ENCODE measurements around the gene GPR162.

The GPR162 gene

GRCh38 chr12:6834873-6835272, 13.3 kb downstream of the GPR162 start:
- no peak for DNase-seq (ENCODE audit: low spot score in 2 of 2)
- no peak for ATAC-seq
- no peaks in the 10 kb centered on the region for H3K36me3 Mint-ChIP-seq
- H3K9me3 Mint-ChIP-seq = no peaks in the 10 kb centered on the region
- peaks cover 18% of the 10 kb centered on the region for H3K4me1 Mint-ChIP-seq
- H3K4me3 Mint-ChIP-seq = no peak overlapping the region
- H3K27ac Mint-ChIP-seq = no peak overlapping the region

- DNase-seq (ENCODE audit: low spot score in 2 of 2) (no peak), ATAC-seq (no peak)
- Mint-ChIP-seq H3K27ac (no peak overlapping the region), H3K4me1 (peaks cover 18% of the 10 kb centered on the region), H3K9me3 (no peaks in the 10 kb centered on the region), H3K4me3 (no peak overlapping the region), H3K36me3 (no peaks in the 10 kb centered on the region)
These were observed 15.2 kb downstream of the GPR162 start for GRCh38 chr12:6836851-6837250.

GRCh38 chr12:6837370-6838060, 15.9 kb downstream of the GPR162 start:
- ATAC-seq (no peak), DNase-seq (ENCODE audit: low spot score in 2 of 2) (no peak)
- H3K4me3 Mint-ChIP-seq = no peak overlapping the region
- H3K36me3 Mint-ChIP-seq = no peaks in the 10 kb centered on the region
- no peaks in the 10 kb centered on the region for H3K9me3 Mint-ChIP-seq
- no peak overlapping the region for H3K27ac Mint-ChIP-seq
- peaks cover 18% of the 10 kb centered on the region for H3K4me1 Mint-ChIP-seq

- Mint-ChIP-seq H3K9me3 (no peaks in the 10 kb centered on the region), H3K4me3 (no peak overlapping the region), H3K36me3 (no peaks in the 10 kb centered on the region), H3K27ac (no peak overlapping the region), H3K4me1 (peaks cover 18% of the 10 kb centered on the region)
- ATAC-seq = no peak
- no peak for DNase-seq (ENCODE audit: low spot score in 2 of 2)
These were observed 17.2 kb downstream of the GPR162 start for GRCh38 chr12:6838854-6839253.

- ATAC-seq (no peak), DNase-seq (ENCODE audit: low spot score in 2 of 2) (no peak)
- H3K27ac Mint-ChIP-seq = no peak overlapping the region
- H3K4me3 Mint-ChIP-seq = no peak overlapping the region
- no peaks in the 10 kb centered on the region for H3K9me3 Mint-ChIP-seq
- no peaks in the 10 kb centered on the region for H3K36me3 Mint-ChIP-seq
- peaks cover 11% of the 10 kb centered on the region for H3K4me1 Mint-ChIP-seq
These were observed 18.0 kb downstream of the GPR162 start for GRCh38 chr12:6839482-6840201.

- DNase-seq (ENCODE audit: low spot score in 2 of 2) = no peak
- Mint-ChIP-seq H3K4me3 (no peak overlapping the region), H3K27ac (no peak overlapping the region), H3K36me3 (no peaks in the 10 kb centered on the region), H3K4me1 (peaks cover 6% of the 10 kb centered on the region), H3K9me3 (no peaks in the 10 kb centered on the region)
- no peak for ATAC-seq
These were observed 18.7 kb downstream of the GPR162 start for GRCh38 chr12:6840330-6840729.

- H3K4me3 Mint-ChIP-seq = no peak within 1 kb of the TSS
- peaks cover under 1% of the 10 kb centered on the region for H3K4me1 Mint-ChIP-seq
- no peak within 1 kb of the TSS for H3K27ac Mint-ChIP-seq
- no peak for DNase-seq (ENCODE audit: low spot score in 2 of 2)
- no peaks in the 10 kb centered on the region for H3K9me3 Mint-ChIP-seq
- H3K36me3 Mint-ChIP-seq = no peaks in the 10 kb centered on the region
- no peak for ATAC-seq
These were observed 19.3 kb downstream of the GPR162 start, which contains the start of gene GNB3 for GRCh38 chr12:6840761-6841515. TSS of gene GNB3 (plus strand) at chr12:6840925. CDS start at chr12:6841288, 363 bp downstream.

- Mint-ChIP-seq H3K36me3 (no peaks in the 10 kb centered on the region), H3K27ac (no peak overlapping the region), H3K4me1 (no peaks in the 10 kb centered on the region), H3K4me3 (no peak overlapping the region), H3K9me3 (no peaks in the 10 kb centered on the region)
- no peak for DNase-seq (ENCODE audit: low spot score in 2 of 2)
- ATAC-seq = no peak
These were observed 20.5 kb downstream of the GPR162 start for GRCh38 chr12:6842075-6842474.

- DNase-seq (ENCODE audit: low spot score in 2 of 2) (no peak), ATAC-seq (no peak)
- no peak overlapping the region for H3K4me3 Mint-ChIP-seq
- no peaks in the 10 kb centered on the region for H3K9me3 Mint-ChIP-seq
- H3K4me1 Mint-ChIP-seq = no peaks in the 10 kb centered on the region
- H3K27ac Mint-ChIP-seq = no peak overlapping the region
- peaks cover 7% of the 10 kb centered on the region for H3K36me3 Mint-ChIP-seq
These were observed 21.7 kb downstream of the GPR162 start for GRCh38 chr12:6843118-6843902.

- Mint-ChIP-seq H3K4me1 (peaks cover 14% of the 10 kb centered on the region), H3K27ac (no peak overlapping the region), H3K36me3 (peaks cover 13% of the 10 kb centered on the region), H3K9me3 (no peaks in the 10 kb centered on the region), H3K4me3 (no peak overlapping the region)
- ATAC-seq = no peak
- no peak for DNase-seq (ENCODE audit: low spot score in 2 of 2)
These were observed 23.8 kb downstream of the GPR162 start for GRCh38 chr12:6845395-6845794.

GRCh38 chr12:6846316-6846869, 24.8 kb downstream of the GPR162 start:
- Mint-ChIP-seq H3K36me3 (peaks cover 19% of the 10 kb centered on the region), H3K27ac (no peak overlapping the region), H3K4me3 (no peak overlapping the region), H3K4me1 (peaks cover 24% of the 10 kb centered on the region), H3K9me3 (no peaks in the 10 kb centered on the region)
- ATAC-seq = no peak
- no peak for DNase-seq (ENCODE audit: low spot score in 2 of 2)

- DNase-seq (ENCODE audit: low spot score in 2 of 2) = no peak
These were observed 26.1 kb downstream of the GPR162 start for GRCh38 chr12:6847676-6848075.

GRCh38 chr12:6849427-6849826, 27.8 kb downstream of the GPR162 start:
- ATAC-seq (no peak), DNase-seq (ENCODE audit: low spot score in 2 of 2) (no peak)
- Mint-ChIP-seq H3K4me1 (peaks cover 44% of the 10 kb centered on the region), H3K36me3 (peaks cover 50% of the 10 kb centered on the region), H3K4me3 (peak overlapping the region; percentile 84), H3K9me3 (no peaks in the 10 kb centered on the region), H3K27ac (peak overlapping the region; percentile 92)

More at GRCh38 chr12:6847676-6848075, 26.1 kb downstream of the GPR162 start:
- peaks cover 26% of the 10 kb centered on the region for H3K4me1 Mint-ChIP-seq
- H3K4me3 Mint-ChIP-seq = no peak overlapping the region
- H3K36me3 Mint-ChIP-seq = peaks cover 32% of the 10 kb centered on the region
- no peak overlapping the region for H3K27ac Mint-ChIP-seq
- no peak for ATAC-seq
- H3K9me3 Mint-ChIP-seq = no peaks in the 10 kb centered on the region

- H3K4me1 Mint-ChIP-seq = peaks cover 44% of the 10 kb centered on the region
- H3K9me3 Mint-ChIP-seq = no peaks in the 10 kb centered on the region
- ATAC-seq = no peak
- peak overlapping the region; percentile 92 for H3K27ac Mint-ChIP-seq
- DNase-seq (ENCODE audit: low spot score in 2 of 2) = no peak
- H3K4me3 Mint-ChIP-seq = peak overlapping the region; percentile 84
- H3K36me3 Mint-ChIP-seq = peaks cover 50% of the 10 kb centered on the region
These were observed 28.4 kb downstream of the GPR162 start for GRCh38 chr12:6849976-6850560.

Measured in stimulated activated effector memory CD8-positive, alpha-beta T cell treated with anti-CD3 and anti-CD28 coated beads, Interleukin-12 subunit alpha, Interleukin-12 subunit beta, amount 100 ng/mL, for 72 hours (primary cell).